ENCODE results near the gene CDK2AP2. TPM values are rescaled to one million over a fixed set of nuclear protein-coding genes. Genes with fewer than 3 reads are reported as not detected.
"Not testable (repeated sequence)": the region's sequence is repeated elsewhere in the genome, so short reads cannot be mapped to it uniquely, and the experiment has no call there.

CDK2AP2 gene
- total RNA-seq, 4 donors from 2014 or later: 75.4 to 90.8 (median 80.6) TPM

- no peak for DNase-seq (ENCODE audit: low spot score in 2 of 2)
- H3K27me3 ChIP-seq: no peaks in the 10 kb centered on the region
- H3K36me3 ChIP-seq: no peaks in the 10 kb centered on the region
- H3K9me3 ChIP-seq: no peaks in the 10 kb centered on the region
- H3K27ac ChIP-seq: no peak overlapping the region
- no peak for TF ChIP-seq POLR2A (IDR thresholded peaks at IDR 0.05)
- no peak for TF ChIP-seq CTCF (IDR thresholded peaks at IDR 0.05)
- no peak for TF ChIP-seq EP300 (IDR thresholded peaks at IDR 0.05)
- no peak overlapping the region for H3K4me3 ChIP-seq
- H3K4me1 ChIP-seq: no peaks in the 10 kb centered on the region
- WGBS, 2 donors: 84 to 92% methylated on average over 16 of the region's 16 CpGs
Observed at GRCh38 chr11:67520856-67521824, 13.2 kb upstream of the CDK2AP2 start.

DNA sequence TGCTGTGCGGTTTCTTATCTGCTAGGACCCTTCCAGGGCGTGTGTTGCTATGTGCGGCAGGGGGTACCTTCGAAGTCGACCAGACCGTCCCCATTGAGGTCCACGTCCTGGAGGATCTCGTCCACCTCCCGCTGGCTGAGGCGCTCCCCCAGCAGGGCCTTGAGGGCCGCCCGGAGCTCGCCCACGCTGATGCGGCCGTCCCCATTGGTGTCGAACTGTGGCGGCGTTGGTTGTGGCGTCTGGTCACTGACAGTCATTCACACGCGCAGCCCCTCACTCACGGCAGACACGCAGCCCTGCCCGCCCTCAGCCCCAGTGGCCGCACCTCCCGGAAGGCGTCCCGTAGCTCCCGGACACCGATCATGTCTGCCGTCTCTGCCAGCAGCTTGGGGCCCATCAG lies 11.8 kb upstream of the CDK2AP2 start:
- Histone ChIP-seq H3K27ac (no peak overlapping the region), H3K27me3 (no peaks in the 10 kb centered on the region), H3K36me3 (no peaks in the 10 kb centered on the region), H3K9me3 (no peaks in the 10 kb centered on the region), H3K4me1 (no peaks in the 10 kb centered on the region), H3K4me3 (no peak overlapping the region)
- 85 to 89% methylated on average over 30 to 32 of the region's 32 CpGs for WGBS, 2 donors
- TF ChIP-seq EP300 (IDR thresholded peaks at IDR 0.05) (no peak), CTCF (IDR thresholded peaks at IDR 0.05) (no peak), POLR2A (IDR thresholded peaks at IDR 0.05) (no peak)
- no peak for DNase-seq (ENCODE audit: low spot score in 2 of 2)

- no peaks in the 10 kb centered on the region for H3K9me3 ChIP-seq
- WGBS, 2 donors: 68 to 77% methylated on average over 10 of the region's 10 CpGs
- H3K4me1 ChIP-seq: no peaks in the 10 kb centered on the region
- TF ChIP-seq EP300 (IDR thresholded peaks at IDR 0.05) (no peak), CTCF (IDR thresholded peaks at IDR 0.05) (no peak), POLR2A (IDR thresholded peaks at IDR 0.05) (no peak)
- H3K27me3 ChIP-seq: no peaks in the 10 kb centered on the region
- no peaks in the 10 kb centered on the region for H3K36me3 ChIP-seq
- H3K27ac ChIP-seq: no peak overlapping the region
- no peak for DNase-seq (ENCODE audit: low spot score in 2 of 2)
- no peak overlapping the region for H3K4me3 ChIP-seq
Observed at GRCh38 chr11:67517784-67518552, 10.0 kb upstream of the CDK2AP2 start.

DNA sequence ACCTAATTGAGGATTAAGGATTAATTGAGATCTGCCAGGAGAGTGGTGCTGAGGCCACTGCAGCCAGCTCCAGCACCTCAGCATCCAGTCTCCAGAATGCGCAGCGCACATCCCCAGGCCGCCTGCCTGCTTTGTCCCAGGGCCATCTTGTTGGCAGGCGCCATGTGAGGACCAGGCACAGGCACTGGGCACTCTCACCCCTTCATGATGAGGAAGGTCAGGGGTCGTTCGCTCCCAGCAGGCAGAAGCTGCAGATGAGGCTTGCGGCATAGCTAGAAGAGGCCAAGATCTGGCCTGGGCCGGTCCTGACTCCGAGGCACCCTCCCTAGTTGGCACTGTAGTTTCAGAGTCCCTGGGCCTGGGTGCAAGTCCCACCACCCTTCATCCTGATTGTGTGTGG lies 8.8 kb upstream of the CDK2AP2 start:
- 83 to 88% methylated on average over 7 to 8 of the region's 9 CpGs for WGBS, 2 donors
- Histone ChIP-seq H3K27me3 (no peaks in the 10 kb centered on the region), H3K36me3 (no peaks in the 10 kb centered on the region), H3K27ac (no peak overlapping the region), H3K4me3 (no peak overlapping the region), H3K9me3 (no peaks in the 10 kb centered on the region), H3K4me1 (no peaks in the 10 kb centered on the region)
- DNase-seq (ENCODE audit: low spot score in 2 of 2): no peak
- TF ChIP-seq EP300 (IDR thresholded peaks at IDR 0.05) (no peak), POLR2A (IDR thresholded peaks at IDR 0.05) (no peak), CTCF (IDR thresholded peaks at IDR 0.05) (no peak)

GRCh38 chr11:67514116-67514515 lies 6.2 kb upstream of the CDK2AP2 start:
- H3K36me3 ChIP-seq: no peaks in the 10 kb centered on the region
- no peak for DNase-seq (ENCODE audit: low spot score in 2 of 2)
- H3K9me3 ChIP-seq: no peaks in the 10 kb centered on the region
- peaks cover 0 to 1% (median 0%) of the 10 kb centered on the region in 4 donors for H3K4me1 ChIP-seq
- WGBS, 2 donors: 53 to 68% methylated on average over 7 of the region's 7 CpGs
- no peaks in the 10 kb centered on the region for H3K27me3 ChIP-seq
- TF ChIP-seq POLR2A (IDR thresholded peaks at IDR 0.05) (no peak), EP300 (IDR thresholded peaks at IDR 0.05) (no peak), CTCF (IDR thresholded peaks at IDR 0.05) (no peak)
- no peak overlapping the region for H3K27ac ChIP-seq
- H3K4me3 ChIP-seq: no peak overlapping the region

DNA sequence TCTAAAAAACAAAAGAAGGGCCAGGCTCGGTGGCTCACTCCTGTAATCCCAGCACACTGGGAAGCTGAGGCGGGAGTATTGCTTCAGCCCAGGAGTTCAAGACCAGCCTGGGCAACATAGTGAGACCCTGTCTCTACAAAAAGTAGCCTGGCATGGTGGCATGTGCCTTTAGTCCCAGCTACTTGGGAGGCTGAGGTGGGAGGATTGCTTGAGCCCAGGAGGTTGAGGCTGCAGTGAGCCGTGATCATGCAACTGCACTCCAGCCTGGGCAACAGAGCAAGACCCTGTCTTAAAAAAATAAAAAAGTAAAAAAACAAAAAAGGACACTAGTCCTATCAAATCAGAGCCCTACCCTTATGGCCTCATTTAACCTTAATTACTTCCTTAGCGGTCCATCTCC lies 3.6 kb upstream of the CDK2AP2 start:
- WGBS, 2 donors: 86 to 94% methylated on average over 4 of the region's 4 CpGs
- not testable (repeated sequence) for H3K4me3 ChIP-seq; DNase-seq (ENCODE audit: low spot score in 2 of 2); H3K36me3 ChIP-seq; H3K27ac ChIP-seq; H3K9me3 ChIP-seq; H3K27me3 ChIP-seq
- H3K4me1 ChIP-seq: peaks cover 0 to 19% (median 11%) of the 10 kb centered on the region in 4 donors
